G401.6 (cell line): ENCODE measurements around the gene NPFF.

ENCODE experiments used
- FAIRE-seq: peaks from 2 replicates; lab custom pipeline; 2012; peaks lifted over from hg19 to GRCh38; lab: Jason Lieb, UNC

Gene NPFF

DNA sequence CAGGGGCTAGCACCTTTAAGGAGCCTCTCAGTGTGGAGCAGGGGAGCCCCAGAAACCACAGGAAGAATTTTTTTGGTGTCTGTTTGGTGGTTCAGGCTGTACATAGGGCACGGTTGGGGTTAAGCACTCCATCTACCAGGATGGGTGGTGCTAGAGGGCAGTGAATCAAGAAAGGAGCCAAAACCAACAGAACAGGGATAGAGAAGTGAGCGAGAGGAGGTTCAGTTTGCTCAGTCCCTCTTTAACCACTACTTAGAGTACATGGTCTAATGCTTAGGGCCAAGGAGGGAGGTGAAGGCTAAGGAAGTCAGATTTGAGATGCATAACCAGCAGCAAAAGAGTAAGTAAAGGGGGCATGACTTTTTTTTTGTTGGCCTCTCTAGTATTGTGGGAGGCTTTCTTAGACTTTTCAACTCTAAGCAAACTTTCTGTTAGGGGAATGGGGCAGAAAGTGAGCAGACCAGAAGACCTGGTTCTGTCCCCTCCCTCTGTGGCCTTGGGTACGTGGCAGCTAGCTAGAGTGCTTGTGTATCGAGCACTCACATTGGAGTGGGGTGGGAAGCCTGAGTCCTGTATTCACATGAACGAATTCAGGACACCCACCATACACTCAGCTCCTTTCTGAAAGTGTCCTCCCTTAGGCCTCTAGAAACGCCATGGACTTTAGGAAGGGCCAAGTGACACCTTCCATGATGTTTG lies 6.6 kb upstream of the NPFF start:
- FAIRE-seq = no peak

DNA sequence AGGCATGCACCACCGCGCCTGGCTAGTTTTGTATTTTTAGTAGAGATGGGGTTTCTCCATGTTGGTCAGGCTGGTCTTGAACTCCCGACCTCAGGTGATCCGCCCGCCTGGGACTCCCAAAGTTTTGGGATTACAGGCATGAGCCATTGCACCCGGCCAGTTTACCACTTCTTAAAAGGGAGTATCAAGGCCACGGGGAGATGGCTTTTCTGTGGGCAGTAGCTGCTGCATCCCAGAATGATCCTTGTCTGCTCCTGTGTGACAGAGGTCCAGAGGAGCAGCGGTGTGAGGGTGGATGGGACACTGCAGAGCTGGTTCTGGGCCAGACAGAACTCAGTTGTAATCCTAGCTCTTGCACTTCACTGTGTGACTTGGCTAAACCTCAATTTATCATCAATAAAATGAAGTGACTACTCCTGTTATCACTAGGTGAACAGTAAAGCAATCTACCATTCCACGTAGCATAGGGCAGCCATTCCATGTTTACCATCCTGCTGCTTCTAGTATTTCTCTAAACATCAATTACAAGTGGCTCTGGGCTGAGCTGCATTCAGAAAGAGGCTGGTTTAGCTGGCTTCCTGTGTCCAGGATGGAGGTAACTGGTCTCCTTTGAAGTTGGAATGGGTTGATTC lies 3.0 kb upstream of the NPFF start:
- FAIRE-seq = no peak

DNA sequence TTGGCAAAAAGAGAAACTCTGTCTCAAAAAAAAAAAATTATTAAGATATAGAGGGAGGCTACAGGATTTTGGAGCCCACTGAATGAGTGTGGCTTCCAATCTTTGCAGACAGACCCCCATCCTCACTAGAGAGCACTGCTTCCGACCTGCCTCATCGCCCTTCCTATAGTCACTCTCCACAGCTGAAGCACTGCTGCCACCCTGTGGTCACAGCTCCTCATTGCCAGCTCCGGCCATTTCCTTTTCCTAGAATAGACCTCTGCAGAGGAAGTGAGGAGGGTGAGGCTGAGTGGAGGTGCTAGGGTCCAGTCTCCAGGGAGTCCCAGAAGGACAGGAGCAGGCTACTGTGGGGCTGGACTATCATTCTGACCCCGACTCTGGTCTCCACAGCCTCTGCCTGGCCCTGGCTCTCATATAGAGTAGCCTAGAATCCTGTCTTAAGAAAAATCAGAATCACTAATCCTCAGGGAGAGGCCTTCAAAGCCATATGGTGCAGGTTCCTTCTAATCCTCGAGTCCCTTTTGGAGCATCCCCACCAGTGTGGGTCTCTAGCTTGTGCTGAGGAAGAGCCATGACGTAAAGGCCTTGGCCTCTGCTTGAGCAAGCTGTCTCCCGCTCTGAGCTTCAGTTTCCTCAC lies 1.4 kb upstream of the NPFF start:
- FAIRE-seq = peak; percentile 27

DNA sequence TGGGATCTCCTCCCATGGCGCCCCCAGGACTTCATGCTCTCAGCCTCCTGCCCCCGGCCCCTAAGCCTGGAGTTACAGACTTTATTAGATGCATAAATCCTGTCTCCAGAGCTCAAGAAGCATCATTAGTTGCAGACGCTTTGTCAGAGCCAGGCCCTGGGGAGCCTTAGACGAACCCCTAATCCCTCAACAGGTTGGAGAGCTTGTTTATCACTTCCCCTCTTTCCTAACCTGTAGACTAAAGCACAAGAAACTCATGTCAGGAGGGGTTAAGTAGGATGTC lies 260 bp upstream of the NPFF start:
- no peak for FAIRE-seq

DNA sequence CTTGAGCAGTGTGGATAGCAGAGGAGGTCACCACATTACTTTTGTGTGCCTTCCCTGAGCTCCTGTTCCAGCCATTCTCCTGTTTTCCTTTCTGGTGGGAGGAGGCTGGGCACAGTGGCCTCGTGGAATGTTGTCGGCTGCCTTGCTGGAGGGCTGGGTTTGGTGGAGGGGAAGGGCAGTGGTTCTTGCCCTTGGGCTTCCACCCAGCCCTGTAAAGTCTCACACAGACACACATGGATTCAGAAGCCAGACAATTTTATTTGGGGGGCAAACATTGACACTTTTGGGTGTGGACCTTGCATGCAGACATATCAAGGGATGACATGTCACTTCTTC lies 866 bp downstream of the NPFF start:
- FAIRE-seq = no peak

DNA sequence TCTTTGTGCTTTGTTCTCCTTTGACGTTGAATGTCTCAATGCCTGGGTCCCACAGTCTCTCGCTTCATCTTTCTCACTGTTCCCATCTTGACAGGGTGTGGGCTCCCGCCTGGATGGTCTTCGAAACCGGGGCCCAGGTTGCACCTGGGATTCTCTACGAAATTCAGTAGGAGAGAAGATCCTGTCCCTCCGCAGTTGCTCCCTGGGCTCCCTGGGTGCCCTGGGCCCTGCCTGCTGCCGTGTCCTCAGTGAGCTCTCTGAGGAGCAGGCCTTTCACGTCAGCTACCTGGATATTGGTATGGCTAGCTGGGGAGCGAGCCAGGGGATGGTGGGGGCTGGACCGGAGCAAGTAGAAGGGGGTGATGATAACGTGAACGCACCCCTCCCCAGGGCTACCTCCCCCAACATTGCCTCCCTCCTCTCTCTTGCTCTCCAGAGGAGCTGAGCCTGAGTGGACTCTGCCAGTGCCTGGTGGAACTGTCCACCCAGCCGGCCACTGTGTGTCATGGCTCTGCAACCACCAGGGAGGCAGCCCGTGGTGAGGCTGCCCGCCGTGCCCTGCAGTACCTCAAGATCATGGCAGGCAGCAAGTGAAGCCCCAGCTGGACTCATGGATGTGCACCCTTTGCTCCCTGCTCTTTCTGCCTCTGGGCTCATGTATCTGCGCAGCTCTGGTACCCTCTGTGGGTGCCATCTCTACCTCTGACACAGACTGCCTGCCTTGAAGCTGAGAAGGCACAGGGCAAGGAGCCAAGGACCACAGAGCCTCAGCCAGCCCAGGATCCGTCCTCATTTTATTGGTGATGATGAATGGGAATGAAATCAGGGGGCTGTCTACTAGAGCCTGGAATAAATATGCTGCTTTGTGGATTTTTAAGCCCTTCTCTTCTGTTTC lies 1.5 kb downstream of the NPFF start:
- FAIRE-seq = no peak

DNA sequence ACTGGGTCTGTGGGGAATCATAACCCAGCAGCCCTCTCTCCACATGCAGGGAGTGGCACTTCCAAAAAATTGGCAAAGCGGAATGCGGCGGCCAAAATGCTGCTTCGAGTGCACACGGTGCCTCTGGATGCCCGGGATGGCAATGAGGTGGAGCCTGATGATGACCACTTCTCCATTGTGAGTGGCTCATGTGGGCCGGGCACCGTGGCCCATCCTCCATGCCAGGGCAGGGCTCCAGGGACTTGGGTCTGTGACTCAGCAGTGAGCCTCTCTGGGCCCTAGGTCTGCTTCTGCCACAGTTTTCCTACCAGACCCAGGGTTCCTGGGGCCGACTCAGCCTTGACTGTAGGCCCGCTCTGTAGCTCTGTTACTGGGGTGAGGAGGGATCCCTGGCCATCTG lies 2.2 kb downstream of the NPFF start:
- no peak for FAIRE-seq

DNA sequence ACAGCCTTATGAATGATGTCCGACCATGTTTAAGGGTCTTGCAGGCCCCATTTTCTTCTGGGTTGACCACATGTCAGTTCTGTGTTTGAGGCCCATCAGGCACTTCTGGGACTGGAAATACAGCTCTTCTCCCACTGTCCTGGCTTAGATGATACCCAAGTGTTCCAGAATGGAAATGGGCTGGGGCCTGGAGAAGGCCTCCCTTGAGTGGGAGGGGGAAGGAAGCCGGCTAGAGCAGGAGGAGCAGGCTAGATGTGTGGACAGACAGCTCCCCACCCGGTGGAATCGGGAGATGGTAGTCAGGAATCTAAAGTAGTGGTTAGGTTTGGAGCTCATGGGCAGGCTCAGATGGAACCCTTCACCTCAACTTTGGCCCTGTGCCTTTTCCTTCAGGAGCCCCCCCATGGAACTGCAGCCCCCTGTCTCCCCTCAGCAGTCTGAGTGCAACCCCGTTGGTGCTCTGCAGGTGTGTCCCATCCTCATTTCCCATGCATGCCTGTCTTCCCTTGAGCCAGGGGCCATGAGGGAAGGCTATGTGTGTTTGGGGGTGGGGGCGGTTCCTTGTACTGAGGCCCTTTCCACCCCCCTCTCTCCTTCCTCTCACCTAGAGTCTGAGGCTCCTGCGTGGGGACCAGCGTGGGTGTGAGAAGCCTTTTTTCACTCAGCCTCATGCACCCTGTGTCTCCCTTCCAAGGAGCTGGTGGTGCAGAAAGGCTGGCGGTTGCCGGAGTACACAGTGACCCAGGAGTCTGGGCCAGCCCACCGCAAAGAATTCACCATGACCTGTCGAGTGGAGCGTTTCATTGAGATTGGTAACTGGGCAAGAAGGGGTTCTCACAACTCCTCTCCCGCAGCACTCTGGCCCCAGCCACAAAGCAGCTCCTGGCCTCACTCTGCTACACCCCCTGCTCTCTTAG lies 3.0 kb downstream of the NPFF start:
- FAIRE-seq = no peak

DNA sequence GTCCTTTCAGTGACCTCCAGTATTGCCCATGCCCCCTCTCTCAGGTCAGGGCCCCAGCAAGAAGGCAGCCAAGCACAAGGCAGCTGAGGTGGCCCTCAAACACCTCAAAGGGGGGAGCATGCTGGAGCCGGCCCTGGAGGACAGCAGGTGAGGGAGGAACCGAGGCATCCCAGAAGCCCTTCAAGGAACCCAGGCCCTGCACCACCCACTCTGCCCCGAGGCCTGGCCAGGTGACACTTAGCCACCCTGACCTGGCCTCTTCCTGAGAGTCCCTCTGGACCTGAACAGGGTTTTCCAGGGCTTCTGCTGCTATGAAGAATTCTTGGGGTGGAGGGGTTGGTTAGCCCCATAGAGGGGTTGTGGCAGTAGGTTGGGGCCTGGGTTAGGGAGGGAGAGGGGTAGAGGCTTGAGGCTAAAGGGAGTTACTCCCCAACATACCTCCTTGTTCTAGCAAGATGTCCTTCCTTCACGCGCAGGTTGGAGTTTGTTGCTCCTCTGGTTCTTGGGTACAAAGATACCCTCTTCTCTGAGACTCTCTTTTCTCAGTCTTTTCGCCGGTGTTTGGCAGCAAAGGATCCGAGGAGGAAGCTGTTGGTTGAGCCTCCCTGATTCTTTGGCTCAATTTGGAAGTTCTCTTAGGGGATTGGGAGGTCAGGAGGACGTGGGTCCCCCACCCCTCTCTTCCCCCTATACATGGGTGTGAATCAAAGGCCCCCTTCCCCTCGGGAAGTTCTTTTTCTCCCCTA lies 4.1 kb downstream of the NPFF start:
- no peak for FAIRE-seq

DNA sequence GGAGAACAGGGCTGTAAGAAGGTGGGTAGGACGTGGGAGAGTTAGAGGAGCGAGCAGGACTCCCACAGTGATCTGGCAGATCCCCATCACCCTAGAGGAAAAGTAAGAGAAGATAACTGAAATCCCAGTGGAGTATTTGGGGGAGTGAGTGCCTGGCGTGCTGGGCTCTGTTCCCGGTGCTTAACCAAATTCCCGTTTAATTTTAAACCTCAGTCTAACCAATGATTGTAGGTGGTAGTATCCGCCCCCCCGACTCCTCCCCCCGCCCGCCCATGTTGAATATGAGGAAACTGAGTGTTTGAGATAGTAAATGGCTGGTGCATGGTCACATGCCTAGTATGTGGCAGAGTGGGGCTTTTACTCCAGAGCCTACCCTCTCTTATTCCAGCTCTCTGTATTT lies 5.0 kb downstream of the NPFF start:
- FAIRE-seq = no peak

DNA sequence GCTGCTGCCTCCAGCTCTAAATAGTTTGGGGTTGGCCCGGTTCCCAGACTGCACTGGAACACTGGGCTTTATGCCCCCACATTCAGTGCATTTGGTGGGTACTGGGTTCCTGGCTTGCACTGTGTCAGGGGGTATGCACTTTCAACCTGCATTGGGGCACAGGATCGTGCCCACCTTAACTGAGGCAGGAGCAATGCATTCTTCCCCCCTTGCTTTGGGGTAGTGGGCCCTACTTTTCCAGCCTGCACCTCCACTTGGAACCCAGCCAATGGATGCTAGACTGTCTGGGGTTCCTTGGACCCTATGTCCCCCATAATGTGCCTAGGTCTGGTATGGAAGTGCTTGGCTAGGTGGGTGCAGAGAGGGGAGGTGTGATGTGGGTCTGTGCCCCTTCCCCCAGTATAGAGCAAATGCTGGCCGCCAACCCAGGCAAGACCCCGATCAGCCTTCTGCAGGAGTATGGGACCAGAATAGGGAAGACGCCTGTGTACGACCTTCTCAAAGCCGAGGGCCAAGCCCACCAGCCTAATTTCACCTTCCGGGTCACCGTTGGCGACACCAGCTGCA lies 5.6 kb downstream of the NPFF start:
- FAIRE-seq = no peak

DNA sequence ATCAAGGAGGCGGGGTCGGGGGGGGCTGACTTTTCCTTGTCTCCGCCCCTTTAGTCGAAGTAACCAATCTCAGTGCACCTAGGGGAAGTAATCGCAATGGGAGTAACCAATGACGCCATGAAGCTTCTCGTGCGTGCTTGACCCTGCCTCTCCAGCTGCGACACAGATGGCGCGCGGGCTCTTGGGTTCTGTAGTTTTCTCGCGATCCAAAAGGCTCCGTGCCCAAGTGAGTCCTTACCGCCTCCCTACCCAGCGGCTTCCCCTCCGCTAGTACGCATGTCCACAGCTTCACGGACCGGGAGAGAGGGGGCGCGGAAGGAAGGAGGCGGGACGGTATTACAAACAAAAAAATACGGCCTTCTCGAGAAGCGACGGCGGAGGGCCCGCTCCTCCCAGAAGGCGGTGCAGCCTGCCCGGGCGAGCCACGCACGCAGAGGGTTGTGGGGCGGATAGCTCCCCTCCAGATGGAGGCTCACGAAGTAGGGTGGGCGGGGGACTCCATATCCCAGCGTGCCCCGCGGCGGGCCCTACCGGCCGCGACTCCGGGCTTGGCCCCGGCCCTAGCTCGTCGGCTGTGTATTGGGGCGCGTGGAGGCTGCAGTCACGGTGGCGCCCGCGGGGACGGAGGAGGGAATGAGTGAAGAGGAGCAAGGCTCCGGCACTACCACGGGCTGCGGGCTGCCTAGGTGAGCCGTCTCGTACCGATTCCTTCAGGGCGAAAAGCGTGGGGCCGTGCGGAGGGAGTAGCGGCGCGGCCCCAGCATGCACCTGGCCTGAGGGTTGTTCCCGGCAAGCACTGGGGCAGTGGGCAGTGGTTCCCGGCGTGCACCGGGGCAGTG lies 6.3 kb downstream of the NPFF start, which contains the start of gene TARBP2:
TSS of gene TARBP2 (plus strand) at position 508 of the 839 bp plus-strand sequence. CDS start at position 634, 126 bp downstream.
- peak; percentile 99 for FAIRE-seq

DNA sequence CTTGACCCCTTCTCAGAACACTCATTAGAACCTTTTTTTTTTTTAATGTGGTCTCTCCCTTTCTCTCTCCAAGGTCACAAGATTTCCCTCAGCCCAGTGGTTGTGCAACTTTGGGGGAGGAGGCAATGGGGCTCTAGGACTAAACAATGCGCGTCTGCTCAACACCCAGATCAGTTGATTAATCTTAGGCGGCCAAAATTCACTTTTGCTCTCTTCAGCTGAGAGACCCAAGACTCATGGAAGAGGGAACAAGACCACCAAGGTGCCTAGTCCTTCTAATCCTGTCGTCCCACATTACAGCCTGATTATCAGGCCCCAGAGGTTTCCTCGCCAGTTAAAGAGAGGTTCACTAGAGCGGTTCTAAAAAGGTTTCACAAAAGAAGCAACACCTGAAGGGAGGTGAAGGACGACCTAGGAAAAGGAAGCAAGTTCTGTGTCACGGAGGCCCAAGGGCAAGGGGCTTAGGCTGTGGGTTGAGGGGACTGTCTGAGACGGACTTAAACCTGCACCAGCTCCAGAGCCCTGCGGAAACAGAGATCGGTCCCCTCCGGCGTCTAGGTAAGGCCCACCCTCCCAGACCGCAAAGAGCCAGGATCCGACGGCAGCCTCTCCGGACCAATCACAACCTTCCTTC lies 7.0 kb downstream of the NPFF start:
- no peak for FAIRE-seq

DNA sequence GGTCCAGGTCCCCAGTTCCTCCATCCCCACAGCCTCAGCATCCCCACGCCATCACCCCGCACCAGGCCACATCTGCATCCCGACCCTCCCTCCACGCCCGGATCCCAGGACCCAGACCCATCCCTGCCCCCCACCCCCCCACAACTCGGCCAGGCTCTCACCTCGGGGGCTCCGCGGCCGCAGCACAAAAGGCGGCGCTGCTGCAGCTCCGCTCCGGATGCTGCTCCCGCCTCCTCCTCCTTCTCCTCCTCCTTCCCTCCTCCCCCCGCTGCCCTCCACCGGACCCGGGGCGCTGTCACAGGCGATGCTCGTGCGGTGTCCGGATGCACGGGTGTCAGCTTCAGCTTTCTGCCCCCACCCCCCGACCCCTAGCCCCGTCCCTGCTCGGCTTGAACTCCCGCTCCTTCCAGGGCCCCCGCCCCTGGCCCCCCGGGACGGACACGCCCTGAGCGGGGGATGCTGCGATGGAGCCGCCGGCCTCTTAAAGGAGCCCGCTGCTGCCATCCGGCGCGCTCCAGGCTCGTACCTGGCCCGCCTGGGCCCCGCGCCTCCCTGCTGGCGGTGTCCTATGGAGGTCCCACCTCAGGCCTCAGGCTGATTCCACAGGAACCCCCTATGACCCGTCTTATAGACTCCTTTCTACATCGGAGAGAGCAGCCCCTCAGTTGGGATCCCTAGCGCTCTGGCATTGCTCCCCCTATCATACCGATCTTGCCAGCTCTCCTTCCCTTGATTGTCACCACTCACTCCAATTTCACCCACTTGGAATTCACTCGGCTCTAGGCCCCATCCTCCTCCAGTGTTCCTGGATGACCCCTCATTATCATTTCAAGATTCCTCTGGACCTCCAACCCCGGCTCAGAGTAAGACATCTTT lies 7.8 kb downstream of the NPFF start, which contains the start of gene MAP3K12:
TSS of gene MAP3K12 (minus strand) at position 193 of the 876 bp plus-strand sequence. CDS start 12,067 bp downstream, outside the sequence.
- FAIRE-seq = no peak

DNA sequence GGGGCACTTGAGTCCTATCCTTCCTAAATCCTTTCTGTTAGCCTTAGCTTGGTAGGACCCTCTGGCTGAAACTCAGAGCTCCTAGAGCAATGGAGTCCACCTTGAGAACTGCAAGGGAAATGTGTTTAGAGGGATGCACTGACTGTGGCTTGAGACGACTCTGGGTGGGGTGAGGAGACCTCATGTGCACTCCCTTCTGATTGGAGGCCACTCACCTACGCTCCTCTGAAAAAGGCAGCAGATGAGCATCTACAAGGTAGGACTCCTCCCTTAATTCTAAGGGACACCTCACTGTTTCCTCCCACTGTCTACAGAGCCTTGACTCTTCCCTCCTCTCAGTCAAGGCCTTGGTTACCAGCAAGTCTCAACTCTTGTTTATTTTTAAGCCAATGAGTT lies 9.1 kb downstream of the NPFF start:
- FAIRE-seq = no peak

DNA sequence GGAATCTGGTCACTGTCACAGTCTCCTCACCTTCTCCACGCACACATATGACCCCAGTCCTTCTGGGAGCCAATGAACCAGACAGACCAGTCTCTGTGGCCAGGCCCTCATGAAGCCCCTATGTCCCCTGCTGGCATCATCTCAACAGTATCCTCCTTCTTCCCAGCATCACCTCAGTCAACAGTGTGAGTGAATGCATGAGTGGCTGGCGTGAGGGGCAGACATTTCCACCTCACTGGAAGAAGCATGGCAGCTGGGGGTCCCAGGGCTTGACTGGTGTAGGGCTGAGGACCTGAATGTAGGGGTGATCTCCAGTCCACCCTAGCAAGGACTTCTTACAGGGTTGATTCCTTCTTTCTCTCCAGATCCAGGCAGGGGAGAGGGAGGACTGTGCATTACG lies 9.8 kb downstream of the NPFF start:
- no peak for FAIRE-seq

DNA sequence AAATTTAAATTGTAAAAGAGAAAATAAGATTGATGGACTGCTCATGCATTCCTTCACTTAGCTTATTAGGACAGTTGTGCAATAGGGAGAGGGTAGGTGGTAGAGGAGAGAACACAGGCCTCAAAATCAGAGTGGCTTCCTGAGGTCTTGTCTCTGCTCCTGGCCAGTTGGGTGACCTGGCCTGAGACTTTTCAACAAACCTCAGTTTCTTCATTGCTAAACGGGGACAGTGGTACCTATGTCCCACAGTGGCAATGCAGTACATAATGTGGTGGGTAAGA lies 10.6 kb downstream of the NPFF start:
- FAIRE-seq = no peak
